Anterior cingulate cortex (tissue), 58 donors: ENCODE results near the gene FBRS.
"Not testable (repeated sequence)": the region's sequence is repeated elsewhere in the genome, so short reads cannot be mapped to it uniquely, and the experiment has no call there.

Experiments used
- DNase-seq, 58 donors: peaks; one replicate each; lab custom pipeline; 2025; lab: John Stamatoyannopoulos, UW

FBRS gene

GRCh38 chr16:30697264-30698138 is 39.3 kb downstream of the FBRS start:
- peak in 23 of 58 donors; percentile 90 to 99 (median 98) for DNase-seq

- peak; percentile 58 to 99 (median 94) for DNase-seq
These were observed 40.0 kb downstream of the FBRS start for GRCh38 chr16:30698139-30698815.

- DNase-seq = peak in 57 of 58 donors; percentile 14 to 90 (median 77)
These were observed 40.8 kb downstream of the FBRS start, which contains the start of gene SRCAP for GRCh38 chr16:30698816-30699614. Gene SRCAP (plus strand): TSS chr16:30699171. CDS start chr16:30700825, 1,654 bp downstream.

DNA sequence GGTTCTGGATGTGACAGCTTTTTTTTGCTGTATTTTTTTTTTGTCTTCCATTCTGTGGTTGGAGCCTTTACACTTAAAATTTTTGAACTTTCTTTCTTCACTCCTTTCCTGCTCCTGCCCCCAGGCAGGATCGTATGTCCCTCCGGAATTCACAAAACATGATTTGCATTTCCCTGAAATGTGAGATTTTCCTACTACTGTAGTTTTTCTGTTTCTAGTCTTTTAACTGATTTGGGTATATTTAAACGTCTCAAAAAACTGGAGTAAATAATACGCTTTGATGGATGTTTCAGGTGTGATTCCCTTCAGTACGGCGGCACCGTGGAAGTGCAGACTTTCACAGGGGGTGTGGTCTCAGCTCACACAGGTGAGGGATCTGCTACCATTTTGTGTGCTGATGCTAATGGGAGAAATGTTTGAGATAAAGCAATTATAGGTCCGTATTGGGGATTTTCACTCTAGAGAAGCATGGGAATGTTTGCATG is 41.4 kb downstream of the FBRS start:
- no peak for DNase-seq

DNA sequence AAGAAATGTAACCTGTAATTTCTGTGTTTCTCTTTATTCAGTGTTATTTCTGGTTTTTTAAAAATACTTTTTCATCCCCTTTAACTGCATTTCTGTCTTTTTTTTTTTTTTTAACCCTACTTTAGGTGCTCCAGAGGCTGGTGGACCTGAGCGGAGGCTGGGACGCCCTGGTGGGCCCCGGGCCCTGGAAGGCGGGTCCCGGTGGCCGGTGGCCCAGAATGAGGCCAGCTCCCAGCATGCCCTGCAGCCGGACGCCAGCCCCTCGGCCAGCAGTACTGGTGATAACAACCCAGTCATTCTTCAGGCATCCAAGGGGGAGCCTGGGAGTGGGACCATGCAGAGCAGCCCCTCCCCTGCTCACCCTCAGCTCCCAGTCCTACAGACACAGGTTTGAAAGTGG is 42.3 kb downstream of the FBRS start:
- DNase-seq = peak in 2 of 58 donors; percentile 3 to 13

GRCh38 chr16:30700971-30701370 is 42.7 kb downstream of the FBRS start:
- DNase-seq = no peak

- DNase-seq = not testable (repeated sequence)
These were observed 44.8 kb downstream of the FBRS start for GRCh38 chr16:30703071-30703470.

DNA sequence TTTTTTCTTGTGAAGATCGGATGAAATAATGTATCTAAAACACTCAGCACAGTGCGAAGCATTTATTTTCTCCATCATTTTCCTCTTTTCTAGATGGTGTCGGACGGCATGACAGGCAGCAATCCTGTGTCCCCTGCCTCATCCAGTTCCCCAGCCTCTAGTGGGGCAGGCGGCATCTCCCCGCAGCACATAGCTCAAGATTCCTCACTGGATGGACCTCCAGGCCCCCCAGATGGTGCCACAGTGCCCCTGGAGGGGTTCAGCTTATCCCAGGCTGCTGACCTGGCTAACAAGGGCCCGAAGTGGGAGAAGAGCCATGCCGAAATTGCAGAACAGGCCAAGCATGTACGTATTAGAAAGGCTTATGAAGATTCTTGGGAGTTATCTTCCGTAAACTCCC is 45.7 kb downstream of the FBRS start:
- DNase-seq = no peak

GRCh38 chr16:30706046-30706445 is 47.8 kb downstream of the FBRS start:
- no peak for DNase-seq

- DNase-seq = no peak
These were observed 52.7 kb downstream of the FBRS start for GRCh38 chr16:30710971-30711370.

DNA sequence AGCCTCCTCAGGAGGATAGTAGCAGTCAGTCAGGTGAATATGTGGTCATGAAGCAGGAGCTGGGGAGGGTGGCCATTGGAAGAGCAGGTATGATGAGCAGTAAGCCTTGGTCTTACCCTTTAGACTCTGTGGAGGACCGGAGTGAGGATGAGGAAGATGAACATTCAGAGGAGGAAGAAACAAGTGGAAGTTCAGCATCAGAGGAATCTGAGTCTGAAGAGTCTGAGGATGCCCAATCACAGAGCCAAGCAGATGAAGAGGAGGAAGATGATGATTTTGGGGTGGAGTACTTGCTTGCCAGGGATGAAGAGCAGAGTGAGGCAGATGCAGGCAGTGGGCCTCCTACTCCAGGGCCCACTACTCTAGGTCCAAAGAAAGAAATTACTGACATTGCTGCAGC is 53.5 kb downstream of the FBRS start:
- DNase-seq = no peak

- no peak for DNase-seq
These were observed 57.7 kb downstream of the FBRS start for GRCh38 chr16:30715750-30716445.

DNA sequence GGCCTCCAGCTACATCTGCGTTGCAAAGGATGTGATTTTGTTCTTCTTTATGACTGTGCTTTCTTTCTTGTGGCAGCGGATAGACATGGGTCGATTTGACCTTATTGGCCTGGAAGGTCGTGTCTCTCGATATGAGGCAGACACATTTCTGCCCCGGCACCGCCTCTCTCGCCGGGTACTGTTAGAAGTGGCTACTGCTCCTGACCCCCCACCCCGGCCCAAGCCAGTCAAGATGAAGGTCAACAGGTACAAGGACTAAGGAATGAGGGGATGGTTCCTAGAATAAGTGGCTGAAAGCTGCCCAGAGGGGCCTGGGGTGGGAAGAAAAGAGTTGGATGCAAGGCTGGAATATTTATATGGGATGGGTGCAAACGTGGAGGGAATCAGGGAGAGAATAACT is 61.9 kb downstream of the FBRS start:
- DNase-seq = no peak
